ENCODE data around the gene AMMECR1L. TPM values are rescaled to one million over a fixed set of nuclear protein-coding genes. Genes with fewer than 3 reads are reported as not detected.
"Not testable (repeated sequence)": the region's sequence is repeated elsewhere in the genome, so short reads cannot be mapped to it uniquely, and the experiment has no call there.

The AMMECR1L gene
- total and polyA plus RNA-seq, 4 donors, result 1.5 to 8.0 (median 6.1) TPM

DNA sequence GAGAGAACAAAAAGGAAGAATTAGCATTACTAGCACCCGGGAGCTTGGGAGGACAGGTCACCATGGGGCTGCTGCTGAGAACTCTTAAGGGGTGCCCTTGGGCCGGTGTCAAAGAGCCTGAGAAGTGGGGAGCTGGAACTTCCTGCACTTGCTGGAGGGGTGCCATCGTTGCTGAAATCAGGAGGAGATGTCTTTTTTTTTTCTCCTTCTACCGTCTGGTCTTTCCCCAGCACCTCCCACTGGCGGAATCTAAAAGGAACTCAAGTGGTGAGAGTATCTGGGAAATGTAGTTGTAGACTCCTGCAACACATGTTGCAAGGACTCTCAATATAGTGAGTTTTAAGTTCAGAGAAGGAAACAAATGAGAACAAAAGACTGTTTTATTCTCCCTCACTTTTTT, 6.1 kb upstream of the AMMECR1L start (continued):
- TF ChIP-seq CTCF (IDR thresholded peaks at IDR 0.05; ENCODE audit: low read depth, low read length, missing input control) (no peak), NR2F2 (IDR thresholded peaks at IDR 0.05) (no peak)
- TF ChIP-seq, protein P1, sequence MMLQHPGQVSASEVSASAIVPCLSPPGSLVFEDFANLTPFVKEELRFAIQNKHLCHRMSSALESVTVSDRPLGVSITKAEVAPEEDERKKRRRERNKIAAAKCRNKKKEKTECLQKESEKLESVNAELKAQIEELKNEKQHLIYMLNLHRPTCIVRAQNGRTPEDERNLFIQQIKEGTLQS (IDR thresholded peaks at IDR 0.05), result no peak

GRCh38 chr2:127890756-127891155, 5.0 kb upstream of the AMMECR1L start:
- not testable (repeated sequence) for H3K27me3 ChIP-seq (ENCODE audit: control insufficient read depth in 4 of 4, insufficient read depth in 4 of 4, low read length in 3 of 4); H3K9me3 ChIP-seq (ENCODE audit: control insufficient read depth in 4 of 4, low read length in 3 of 4); H3K27ac ChIP-seq (ENCODE audit: low read depth in 1 of 2, low read length in 2 of 2); H3K4me3 ChIP-seq (ENCODE audit: low read depth in 1 of 3, low read length in 3 of 3); DNase-seq (ENCODE audit: low spot score); H3K36me3 ChIP-seq (ENCODE audit: control insufficient read depth in 4 of 4, insufficient read depth in 3 of 4, low read depth in 1 of 4, low read length in 3 of 4); H3K9ac ChIP-seq (ENCODE audit: low read depth in 1 of 2, low read length in 2 of 2)
- H3K4me1 ChIP-seq (ENCODE audit: control insufficient read depth in 4 of 4, insufficient read depth in 4 of 4, low read length in 3 of 4), result peaks cover 3 to 22% (median 17%) of the 10 kb centered on the region in 4 donors
- 90% methylated on average over 7 of the region's 7 CpGs for WGBS

- H3K4me1 ChIP-seq (ENCODE audit: control insufficient read depth in 4 of 4, insufficient read depth in 4 of 4, low read length in 3 of 4), result peaks cover 0 to 32% (median 28%) of the 10 kb centered on the region in 4 donors
- H3K36me3 ChIP-seq (ENCODE audit: control insufficient read depth in 4 of 4, insufficient read depth in 3 of 4, low read depth in 1 of 4, low read length in 3 of 4), result peaks cover 0 to 1% (median 0%) of the 10 kb centered on the region in 4 donors
- H3K27ac ChIP-seq (ENCODE audit: low read depth in 1 of 2, low read length in 2 of 2), result no peak overlapping the region
- WGBS, result 95% methylated on average over 1 of the region's 1 CpG
- TF ChIP-seq, protein P2, sequence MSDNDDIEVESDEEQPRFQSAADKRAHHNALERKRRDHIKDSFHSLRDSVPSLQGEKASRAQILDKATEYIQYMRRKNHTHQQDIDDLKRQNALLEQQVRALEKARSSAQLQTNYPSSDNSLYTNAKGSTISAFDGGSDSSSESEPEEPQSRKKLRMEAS (IDR thresholded peaks at IDR 0.05), result no peak
- TF ChIP-seq FOXA2 (IDR thresholded peaks at IDR 0.05) (no peak), HNF4G (IDR thresholded peaks at IDR 0.05) (no peak), CTCF (IDR thresholded peaks at IDR 0.05; ENCODE audit: low read depth, low read length, missing input control) (no peak), EGR1 (IDR thresholded peaks at IDR 0.05; ENCODE audit: low read depth in 2 of 2) (no peak), TAF1 (conservative IDR thresholded peaks at IDR 0.05) (no peak), NR2F2 (IDR thresholded peaks at IDR 0.05) (no peak), ZBTB33 (IDR thresholded peaks at IDR 0.05) (no peak), SP1 (IDR thresholded peaks at IDR 0.05) (no peak), YY1 (IDR thresholded peaks at IDR 0.05) (no peak), RAD21 (IDR thresholded peaks at IDR 0.05) (no peak), JUND (IDR thresholded peaks at IDR 0.05) (no peak), REST (IDR thresholded peaks at IDR 0.05) (no peak), RXRA (IDR thresholded peaks at IDR 0.05) (no peak), GABPA (IDR thresholded peaks at IDR 0.05 in 1 of 2, conservative IDR thresholded peaks at IDR 0.05 in 1 of 2) (no peak), HNF4A (conservative IDR thresholded peaks at IDR 0.05) (no peak), FOXA1 (IDR thresholded peaks at IDR 0.05) (no peak)
- TF ChIP-seq, protein P1 (IDR thresholded peaks at IDR 0.05), result no peak
- H3K9me3 ChIP-seq (ENCODE audit: control insufficient read depth in 4 of 4, low read length in 3 of 4), result no peaks in the 10 kb centered on the region
- no peaks in the 10 kb centered on the region for H3K27me3 ChIP-seq (ENCODE audit: control insufficient read depth in 4 of 4, insufficient read depth in 4 of 4, low read length in 3 of 4)
- no peak overlapping the region for H3K9ac ChIP-seq (ENCODE audit: low read depth in 1 of 2, low read length in 2 of 2)
- no peak overlapping the region for H3K4me3 ChIP-seq (ENCODE audit: low read depth in 1 of 3, low read length in 3 of 3)
- no peak for DNase-seq (ENCODE audit: low spot score)
Measured at GRCh38 chr2:127888772-127889171, 3.0 kb upstream of the AMMECR1L start.

Data from liver (tissue), 9 donors.